ENCODE data around the gene GNB4. TPM values are rescaled to one million over a fixed set of nuclear protein-coding genes. Genes with fewer than 3 reads are reported as not detected.

Gene GNB4
- total and polyA plus RNA-seq, 2 of the 8 experiments (the other 6 are each of a cell fraction or from before 2014, with no cell fraction given), result 13.4 to 29.2 TPM

- Histone ChIP-seq H2AK5ac (ENCODE audit: low read depth, low read length) (no peak overlapping the region), H2BK15ac (ENCODE audit: low read length) (no peak overlapping the region), H4K8ac (ENCODE audit: extremely low read depth, insufficient read depth, low read length) (no peak overlapping the region), H3K27ac (ENCODE audit: low read depth, low read length) (no peak overlapping the region), H3K14ac (ENCODE audit: insufficient read length) (no peak overlapping the region), H3K27me3 (replicated peaks in 1 of 4; ENCODE audit: control insufficient read depth in 3 of 4, extremely low read depth in 1 of 4, insufficient read depth in 3 of 4, low read length in 3 of 4) (no peaks in the 10 kb centered on the region), H3K9me3 (ENCODE audit: insufficient read depth in 2 of 2, low read depth in 1 of 2, low read length in 1 of 2) (no peaks in the 10 kb centered on the region), H4K5ac (ENCODE audit: insufficient read length, low read depth, low read length) (no peak overlapping the region), H2AFZ (ENCODE audit: low read length) (no peak overlapping the region), H2BK120ac (replicated peaks; ENCODE audit: low read depth, low read length) (no peak overlapping the region), H4K91ac (replicated peaks; ENCODE audit: insufficient read length, low read length) (no peak overlapping the region), H3K56ac (replicated peaks; ENCODE audit: insufficient read length, low read depth, low read length) (no peak overlapping the region), H3K4me2 (ENCODE audit: insufficient read depth in 1 of 2, low read depth in 2 of 2, low read length in 2 of 2) (no peak overlapping the region), H2BK5ac (ENCODE audit: low read depth, low read length) (no peak overlapping the region), H2BK12ac (ENCODE audit: low read depth, low read length) (no peak overlapping the region), H3K4me3 (ENCODE audit: extremely low read depth in 1 of 4, insufficient read depth in 2 of 4, low read depth in 3 of 4, low read length in 4 of 4) (no peak overlapping the region), H3K79me2 (ENCODE audit: control insufficient read depth in 1 of 2, insufficient read depth in 2 of 2, low read length in 2 of 2) (no peaks in the 10 kb centered on the region), H3K18ac (ENCODE audit: extremely low read depth, low read length) (no peak overlapping the region), H3K4ac (replicated peaks; ENCODE audit: insufficient read length, low read depth, low read length) (no peak overlapping the region), H3K4me1 (replicated peaks in 1 of 4; ENCODE audit: control insufficient read depth in 3 of 4, insufficient read depth in 4 of 4, low read length in 3 of 4) (no peaks in the 10 kb centered on the region), H3K79me1 (ENCODE audit: low read depth, low read length) (no peaks in the 10 kb centered on the region; the same call in 1 of the 2 replicates), H3K9ac (replicated peaks in 1 of 4; ENCODE audit: extremely low read depth in 1 of 4, low read depth in 3 of 4, low read length in 3 of 4) (no peak overlapping the region), H3K23ac (ENCODE audit: insufficient read length) (no peak overlapping the region), H4K20me1 (replicated peaks in 1 of 2; ENCODE audit: control insufficient read depth in 1 of 2, insufficient read depth in 2 of 2, low read length in 2 of 2) (no peaks in the 10 kb centered on the region), H3K36me3 (ENCODE audit: control insufficient read depth in 2 of 4, insufficient read depth in 4 of 4, low read length in 3 of 4) (no peaks in the 10 kb centered on the region; a peak in 1 of 8 replicates), H2BK20ac (ENCODE audit: low read length) (no peak overlapping the region), H3K23me2 (ENCODE audit: low read depth, low read length) (no peaks in the 10 kb centered on the region)
- no peak for FAIRE-seq
- ChIA-PET POLR2A (ENCODE audit: partially characterized antibody) (no interaction called here), CTCF (ENCODE audit: partially characterized antibody) (interaction anchor here (0.8 kb wide), 1 partner anchor 74 kb away, joined by 3 read pairs; no protein-coding TSS in a partner anchor)
- 84% methylated on average over 6 of the region's 6 CpGs; no CpG with 5 or more reads in 1 of the 2 experiments for WGBS, 2 experiments (ENCODE audit: extremely low coverage in 1 of 2, insufficient coverage in 1 of 2, insufficient read length in 1 of 2, insufficient replicate concordance in 2 of 2, low coverage in 1 of 2, low lambda C conversion rate in 2 of 2, missing lambda C conversion rate in 1 of 2)
- DNase-seq (ENCODE audit: low read depth in 1 of 2, low spot score in 2 of 2), result no peak
- no peak for TF ChIP-seq TAF1 (IDR thresholded peaks at IDR 0.05; ENCODE audit: low read depth, low read length)
- TF ChIP-seq EGR1 (IDR thresholded peaks at IDR 0.05; ENCODE audit: borderline replicate concordance, low read depth, low read length), result no peak
- TF ChIP-seq CTBP2 (IDR thresholded peaks at IDR 0.05; ENCODE audit: borderline replicate concordance, insufficient read depth, insufficient read length, low read length), result no peak
- TF ChIP-seq POU5F1 (IDR thresholded peaks at IDR 0.05; ENCODE audit: low read depth, low read length), result no peak
- TF ChIP-seq SUZ12 (IDR thresholded peaks at IDR 0.05; ENCODE audit: low read length), result no peak
- TF ChIP-seq KDM4A (IDR thresholded peaks at IDR 0.05; ENCODE audit: low read depth, low read length, severe bottlenecking), result no peak
- TF ChIP-seq HDAC2 (IDR thresholded peaks at IDR 0.05; ENCODE audit: borderline replicate concordance in 1 of 2, low read depth in 2 of 2, low read length in 2 of 2), result no peak
- TF ChIP-seq SAP30 (IDR thresholded peaks at IDR 0.05; ENCODE audit: insufficient read depth, insufficient replicate concordance, low read length), result no peak
- no peak for TF ChIP-seq RNF2 (IDR thresholded peaks at IDR 0.05; ENCODE audit: borderline replicate concordance, low read depth, low read length, missing control alignments, poor library complexity, severe bottlenecking)
- no peak for TF ChIP-seq RXRA (IDR thresholded peaks at IDR 0.05; ENCODE audit: insufficient read depth, low read depth, low read length)
- no peak for TF ChIP-seq MAX (IDR thresholded peaks at IDR 0.05)
These were observed 26.2 kb downstream of the GNB4 start for GRCh38 chr3:179425075-179425474.

Data from H1 (cell line).